ENCODE results near the gene SHISA9.

Gene SHISA9

DNA sequence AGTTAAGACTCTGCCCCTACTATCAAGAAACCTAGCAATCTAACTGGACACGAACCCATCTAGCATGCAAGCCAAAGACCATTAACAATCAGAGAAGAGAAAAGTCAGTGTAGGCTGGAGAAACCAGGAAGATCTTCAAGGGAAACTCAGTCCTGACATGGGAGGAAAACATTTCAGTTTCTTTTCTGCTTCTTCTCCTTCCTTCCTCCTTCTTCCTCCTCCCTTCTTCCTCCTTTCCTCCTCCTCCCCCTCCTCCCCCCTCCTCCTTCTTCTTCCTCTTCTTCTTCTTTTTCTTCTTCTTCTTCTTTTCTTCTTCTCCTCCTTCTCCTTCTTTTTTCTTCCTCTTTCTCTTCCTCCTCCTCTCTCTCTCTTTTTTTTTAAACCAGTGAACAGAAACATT lies 29.6 kb upstream of the SHISA9 start:
- TF ChIP-seq SIN3A (IDR thresholded peaks at IDR 0.05; ENCODE audit: borderline replicate concordance, insufficient read depth, low read length) = no peak
- TF ChIP-seq REST (IDR thresholded peaks at IDR 0.05; ENCODE audit: insufficient read depth in 1 of 2, low read depth in 2 of 2, low read length in 2 of 2) = no peak
- no peak for TF ChIP-seq FOXP2 (optimal IDR thresholded peaks at IDR 0.05; ENCODE audit: borderline replicate concordance, extremely low read depth, extremely low read length, insufficient read depth)
- no peak for TF ChIP-seq TAF1 (IDR thresholded peaks at IDR 0.05; ENCODE audit: borderline replicate concordance, insufficient read depth, low read length)
- no peak for TF ChIP-seq POLR2AphosphoS5 (IDR thresholded peaks at IDR 0.05; ENCODE audit: low read depth, low read length)

GRCh38 chr16:12874186-12874585 lies 27.2 kb upstream of the SHISA9 start:
- TF ChIP-seq SIN3A (IDR thresholded peaks at IDR 0.05; ENCODE audit: borderline replicate concordance, insufficient read depth, low read length) = no peak
- no peak for TF ChIP-seq TAF1 (IDR thresholded peaks at IDR 0.05; ENCODE audit: borderline replicate concordance, insufficient read depth, low read length)
- no peak for TF ChIP-seq POLR2AphosphoS5 (IDR thresholded peaks at IDR 0.05; ENCODE audit: low read depth, low read length)
- TF ChIP-seq REST (IDR thresholded peaks at IDR 0.05; ENCODE audit: insufficient read depth in 1 of 2, low read depth in 2 of 2, low read length in 2 of 2) = no peak
- no peak for TF ChIP-seq FOXP2 (optimal IDR thresholded peaks at IDR 0.05; ENCODE audit: borderline replicate concordance, extremely low read depth, extremely low read length, insufficient read depth)

DNA sequence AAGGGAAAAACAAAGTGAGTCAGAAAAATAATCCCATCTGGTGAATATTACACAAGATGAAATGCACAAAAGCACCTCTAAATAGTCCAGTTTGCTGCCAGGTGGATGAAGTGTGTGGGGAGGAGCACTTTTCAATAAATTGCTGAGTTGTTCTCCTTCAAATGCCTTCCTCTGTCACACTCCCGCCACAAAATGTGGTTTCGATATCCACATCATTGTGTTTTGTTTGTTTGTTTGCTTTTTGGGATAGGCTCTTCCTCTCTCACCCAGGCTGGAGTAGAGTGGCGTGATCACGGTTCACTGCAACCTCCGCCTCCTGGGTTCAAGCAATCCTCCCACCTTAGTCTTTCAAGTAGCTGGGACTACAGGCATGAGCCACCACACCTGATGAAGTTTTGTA lies 24.6 kb upstream of the SHISA9 start:
- TF ChIP-seq POLR2AphosphoS5 (IDR thresholded peaks at IDR 0.05; ENCODE audit: low read depth, low read length) = no peak
- no peak for TF ChIP-seq REST (IDR thresholded peaks at IDR 0.05; ENCODE audit: insufficient read depth in 1 of 2, low read depth in 2 of 2, low read length in 2 of 2)
- no peak for TF ChIP-seq SIN3A (IDR thresholded peaks at IDR 0.05; ENCODE audit: borderline replicate concordance, insufficient read depth, low read length)
- TF ChIP-seq FOXP2 (optimal IDR thresholded peaks at IDR 0.05; ENCODE audit: borderline replicate concordance, extremely low read depth, extremely low read length, insufficient read depth) = no peak
- no peak for TF ChIP-seq TAF1 (IDR thresholded peaks at IDR 0.05; ENCODE audit: borderline replicate concordance, insufficient read depth, low read length)

GRCh38 chr16:12878973-12879372 lies 22.4 kb upstream of the SHISA9 start:
- TF ChIP-seq TAF1 (IDR thresholded peaks at IDR 0.05; ENCODE audit: borderline replicate concordance, insufficient read depth, low read length) = no peak
- no peak for TF ChIP-seq SIN3A (IDR thresholded peaks at IDR 0.05; ENCODE audit: borderline replicate concordance, insufficient read depth, low read length)
- no peak for TF ChIP-seq FOXP2 (optimal IDR thresholded peaks at IDR 0.05; ENCODE audit: borderline replicate concordance, extremely low read depth, extremely low read length, insufficient read depth)
- TF ChIP-seq POLR2AphosphoS5 (IDR thresholded peaks at IDR 0.05; ENCODE audit: low read depth, low read length) = no peak
- no peak for TF ChIP-seq REST (IDR thresholded peaks at IDR 0.05; ENCODE audit: insufficient read depth in 1 of 2, low read depth in 2 of 2, low read length in 2 of 2)

GRCh38 chr16:12879812-12880211 lies 21.6 kb upstream of the SHISA9 start:
- TF ChIP-seq SIN3A (IDR thresholded peaks at IDR 0.05; ENCODE audit: borderline replicate concordance, insufficient read depth, low read length) (no peak), TAF1 (IDR thresholded peaks at IDR 0.05; ENCODE audit: borderline replicate concordance, insufficient read depth, low read length) (no peak), POLR2AphosphoS5 (IDR thresholded peaks at IDR 0.05; ENCODE audit: low read depth, low read length) (no peak), REST (IDR thresholded peaks at IDR 0.05; ENCODE audit: insufficient read depth in 1 of 2, low read depth in 2 of 2, low read length in 2 of 2) (no peak), FOXP2 (optimal IDR thresholded peaks at IDR 0.05; ENCODE audit: borderline replicate concordance, extremely low read depth, extremely low read length, insufficient read depth) (no peak)
